Measurements from ENCODE around the gene CTNNA2.

GRCh38 chr2:79569048-79569447, 56.2 kb downstream of the CTNNA2 start:
- TF ChIP-seq CTCF (IDR thresholded peaks at IDR 0.05) (no peak), POLR2A (IDR thresholded peaks at IDR 0.05) (no peak)

Data from vagina (tissue), 2 donors.